ENCODE measurements around the gene ADCY5.

ADCY5 gene

DNA sequence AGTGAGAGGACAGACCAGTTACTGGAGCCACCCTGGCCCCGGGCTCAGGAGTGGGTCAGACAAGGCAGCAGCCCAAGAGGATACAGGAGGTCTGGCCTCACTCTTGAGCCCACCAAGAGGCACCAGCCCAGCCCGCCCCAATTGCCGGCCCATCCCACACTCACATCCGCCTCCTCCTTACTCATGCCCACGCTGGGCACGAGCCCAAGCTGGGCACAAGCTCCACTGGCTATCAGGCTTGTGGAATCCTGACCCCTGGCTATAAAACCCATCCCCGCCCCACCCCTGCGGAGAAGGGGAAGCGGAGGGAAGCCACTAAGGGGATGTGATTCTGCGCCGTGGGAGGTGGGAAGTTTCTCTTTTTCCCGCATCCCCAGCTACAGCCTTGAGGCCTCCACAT lies 25.9 kb downstream of the ADCY5 start:
- no peak for TF ChIP-seq TAF1 (IDR thresholded peaks at IDR 0.05; ENCODE audit: borderline replicate concordance, insufficient read depth, low read length)
- no peak for TF ChIP-seq SIN3A (IDR thresholded peaks at IDR 0.05; ENCODE audit: borderline replicate concordance, insufficient read depth, low read length)
- no peak for TF ChIP-seq FOXP2 (optimal IDR thresholded peaks at IDR 0.05; ENCODE audit: borderline replicate concordance, extremely low read depth, extremely low read length, insufficient read depth)
- TF ChIP-seq POLR2AphosphoS5 (IDR thresholded peaks at IDR 0.05; ENCODE audit: low read depth, low read length): no peak
- TF ChIP-seq REST (IDR thresholded peaks at IDR 0.05; ENCODE audit: insufficient read depth in 1 of 2, low read depth in 2 of 2, low read length in 2 of 2): no peak

GRCh38 chr3:123422457-123422856 lies 26.4 kb downstream of the ADCY5 start:
- TF ChIP-seq REST (IDR thresholded peaks at IDR 0.05; ENCODE audit: insufficient read depth in 1 of 2, low read depth in 2 of 2, low read length in 2 of 2) (no peak), FOXP2 (optimal IDR thresholded peaks at IDR 0.05; ENCODE audit: borderline replicate concordance, extremely low read depth, extremely low read length, insufficient read depth) (no peak), SIN3A (IDR thresholded peaks at IDR 0.05; ENCODE audit: borderline replicate concordance, insufficient read depth, low read length) (no peak), POLR2AphosphoS5 (IDR thresholded peaks at IDR 0.05; ENCODE audit: low read depth, low read length) (no peak)

DNA sequence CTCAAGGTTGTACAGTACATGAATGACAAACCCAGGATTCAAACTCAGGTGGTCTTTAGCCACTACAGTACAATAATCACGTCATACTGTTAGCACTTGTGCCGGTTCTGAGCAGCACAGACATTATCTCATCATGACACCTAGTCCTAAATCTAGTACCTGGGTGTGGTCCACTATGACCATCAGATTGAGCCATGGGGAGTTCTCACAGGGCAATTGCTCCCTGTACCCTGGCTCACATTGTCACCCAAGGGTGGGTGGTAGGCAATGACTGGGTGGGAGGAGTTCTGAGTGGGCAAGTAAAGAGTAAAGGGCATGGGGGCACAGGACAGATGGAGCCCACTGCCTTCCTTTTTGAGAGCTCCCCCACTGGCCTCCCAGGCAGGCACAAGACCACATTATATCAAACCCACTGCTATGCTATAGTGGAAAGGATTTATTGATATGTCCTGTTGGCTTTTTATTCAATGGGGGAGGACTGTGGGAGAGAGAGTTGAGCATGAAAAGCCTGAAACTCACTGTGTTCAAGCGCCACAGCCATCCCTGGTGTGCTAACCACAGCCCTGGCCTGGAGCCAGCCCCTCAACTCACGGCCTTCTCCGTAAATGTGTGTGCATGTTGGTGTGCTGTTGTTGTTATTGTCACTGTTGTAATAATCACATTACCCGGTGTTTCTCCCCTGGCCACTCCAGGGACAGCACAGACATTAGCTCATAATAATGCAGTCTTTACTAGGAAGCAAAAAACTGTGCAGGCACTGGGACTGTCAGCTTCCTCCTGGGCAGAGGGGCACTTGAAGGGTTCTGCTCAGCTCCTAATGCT lies 27.3 kb downstream of the ADCY5 start:
- no peak for TF ChIP-seq REST (IDR thresholded peaks at IDR 0.05; ENCODE audit: insufficient read depth in 1 of 2, low read depth in 2 of 2, low read length in 2 of 2)
- TF ChIP-seq FOXP2 (optimal IDR thresholded peaks at IDR 0.05; ENCODE audit: borderline replicate concordance, extremely low read depth, extremely low read length, insufficient read depth): no peak
- no peak for TF ChIP-seq SIN3A (IDR thresholded peaks at IDR 0.05; ENCODE audit: borderline replicate concordance, insufficient read depth, low read length)
- TF ChIP-seq TAF1 (IDR thresholded peaks at IDR 0.05; ENCODE audit: borderline replicate concordance, insufficient read depth, low read length): no peak
- no peak for TF ChIP-seq POLR2AphosphoS5 (IDR thresholded peaks at IDR 0.05; ENCODE audit: low read depth, low read length)

GRCh38 chr3:123420416-123420968 lies 28.4 kb downstream of the ADCY5 start:
- TF ChIP-seq POLR2AphosphoS5 (IDR thresholded peaks at IDR 0.05; ENCODE audit: low read depth, low read length) (no peak), SIN3A (IDR thresholded peaks at IDR 0.05; ENCODE audit: borderline replicate concordance, insufficient read depth, low read length) (no peak), FOXP2 (optimal IDR thresholded peaks at IDR 0.05; ENCODE audit: borderline replicate concordance, extremely low read depth, extremely low read length, insufficient read depth) (no peak), REST (IDR thresholded peaks at IDR 0.05; ENCODE audit: insufficient read depth in 1 of 2, low read depth in 2 of 2, low read length in 2 of 2) (no peak), TAF1 (IDR thresholded peaks at IDR 0.05; ENCODE audit: borderline replicate concordance, insufficient read depth, low read length) (no peak)

All from PFSK-1 (cell line).